Fibroblast of peridontal ligament (primary cell): ENCODE measurements around the gene PBX4.
"Not testable (repeated sequence)": the region's sequence is repeated elsewhere in the genome, so short reads cannot be mapped to it uniquely, and the experiment has no call there.

ENCODE experiments used
- DNase-seq: peaks from one replicate; pipeline ENCODE4 v3.0.0-alpha.2; 2010; ENCODE audit errors: extremely low read depth

PBX4 gene

DNA sequence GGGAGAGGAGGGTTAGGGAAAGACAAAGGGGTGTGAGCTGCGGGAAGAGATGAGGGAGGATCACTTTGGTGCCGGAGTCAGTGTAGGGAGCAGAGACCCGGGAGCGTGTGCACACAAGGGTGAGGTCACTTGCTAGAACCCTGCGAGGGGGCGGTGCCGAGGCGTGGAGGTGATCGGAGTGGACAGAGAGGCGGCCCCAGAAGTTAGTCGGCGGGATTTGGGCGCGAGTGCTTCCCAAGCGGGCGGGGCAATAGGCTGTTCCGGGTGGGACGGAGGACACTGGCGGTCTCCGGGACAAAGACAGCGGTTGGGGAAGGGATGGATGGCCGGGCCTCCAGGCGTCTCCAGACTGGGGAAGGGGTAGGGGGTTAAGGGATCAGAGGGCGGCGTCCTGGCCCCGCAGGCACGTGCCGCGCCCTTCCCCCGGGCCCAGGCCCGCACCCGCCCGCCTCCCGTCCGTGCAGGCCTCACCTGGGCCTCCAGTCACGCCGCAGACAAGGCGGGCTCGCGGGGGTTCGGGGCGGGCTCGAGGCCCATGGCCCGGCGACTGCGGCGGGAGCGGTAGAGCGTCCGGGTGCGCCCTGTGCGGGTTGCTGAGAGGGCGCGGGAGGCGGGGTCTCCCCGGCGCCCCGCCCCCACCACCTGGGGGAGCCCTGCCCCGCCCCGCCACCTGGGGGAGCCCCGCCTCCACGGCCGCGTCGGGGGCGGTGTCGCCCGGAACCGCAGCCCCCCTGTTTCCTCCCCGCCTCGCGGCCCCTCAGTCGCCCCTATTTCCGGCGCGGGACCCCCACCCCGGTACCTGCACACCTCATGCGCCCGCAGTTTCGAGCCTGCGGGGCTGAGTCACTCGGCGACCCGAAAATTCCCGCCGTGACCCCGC, 9.4 kb upstream of the PBX4 start, which contains the start of gene LPAR2:
LPAR2 (minus strand) TSS at position 600 of the 880 bp plus-strand sequence. CDS start 945 bp downstream, outside the sequence.
- no peak for DNase-seq

DNA sequence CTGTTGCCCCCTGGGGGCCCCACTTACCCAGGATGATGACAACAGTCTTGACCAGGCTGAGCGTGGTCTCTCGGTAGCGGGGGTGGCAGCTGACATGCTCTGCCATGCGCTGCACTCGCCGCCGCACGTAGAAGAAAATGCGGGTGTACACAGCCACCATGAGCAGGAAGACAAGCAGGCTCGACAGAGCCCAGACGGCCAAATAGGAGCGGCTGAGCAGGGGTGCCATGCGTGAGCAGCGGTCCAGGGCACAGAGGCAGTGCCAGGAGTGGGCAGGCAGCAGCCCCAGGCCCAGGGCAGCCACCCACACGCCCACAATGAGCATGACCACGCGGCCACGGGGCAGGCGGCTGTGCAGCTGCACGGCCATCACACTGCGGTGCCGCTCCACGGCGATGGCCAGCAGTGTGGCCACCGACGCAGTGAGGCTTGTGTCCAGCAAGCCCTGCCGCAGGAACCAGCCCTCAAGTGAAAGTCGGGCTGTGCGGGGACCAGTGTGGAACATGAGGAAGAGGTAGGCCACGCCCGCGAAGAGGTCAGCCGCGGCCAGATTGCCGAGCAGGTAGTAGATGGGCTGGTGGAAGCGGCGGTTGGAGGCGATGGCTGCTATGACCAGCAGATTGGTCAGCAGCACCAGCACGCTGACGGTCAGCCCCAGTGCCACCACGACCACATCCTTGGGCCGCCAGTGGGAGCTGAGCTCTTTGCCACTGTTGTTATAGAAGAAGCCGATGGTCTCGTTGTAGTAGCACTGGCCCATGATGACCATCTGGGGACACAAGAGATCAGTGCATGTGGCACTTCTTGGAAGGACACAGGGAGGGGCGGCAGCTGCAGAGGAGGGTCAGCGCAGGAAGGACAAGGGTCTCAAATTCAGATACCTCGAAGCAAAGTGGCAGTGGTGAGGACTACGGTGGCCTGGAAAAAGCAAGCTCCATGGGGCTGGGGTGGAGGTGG, 8.3 kb upstream of the PBX4 start:
- no peak for DNase-seq

DNA sequence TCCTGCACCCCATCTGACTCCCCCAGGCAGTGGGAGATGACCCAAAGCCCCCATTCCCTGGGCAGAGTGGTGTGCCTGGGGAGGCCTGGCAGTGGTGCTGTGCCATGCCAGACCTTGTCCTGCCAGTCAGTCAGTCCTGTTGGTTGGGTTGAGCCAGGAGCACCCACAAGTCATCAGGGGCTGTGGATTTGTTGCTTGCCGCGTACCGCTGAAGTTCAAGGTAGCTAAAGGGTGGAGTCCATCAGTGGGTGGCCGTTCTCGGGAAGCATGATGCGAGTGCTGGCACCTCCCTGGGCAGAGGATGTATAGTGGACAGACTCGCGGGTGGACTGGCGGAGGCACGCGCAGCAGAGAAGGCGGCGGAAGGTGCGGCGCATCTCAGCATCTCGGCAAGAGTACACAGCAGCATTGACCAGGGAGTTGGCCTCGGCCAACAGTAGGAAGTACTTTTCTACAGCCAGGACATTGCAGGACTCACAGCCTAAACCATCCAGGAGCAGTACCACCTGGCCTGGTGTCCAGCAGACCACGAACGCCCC, 5.6 kb upstream of the PBX4 start:
- no peak for DNase-seq

DNA sequence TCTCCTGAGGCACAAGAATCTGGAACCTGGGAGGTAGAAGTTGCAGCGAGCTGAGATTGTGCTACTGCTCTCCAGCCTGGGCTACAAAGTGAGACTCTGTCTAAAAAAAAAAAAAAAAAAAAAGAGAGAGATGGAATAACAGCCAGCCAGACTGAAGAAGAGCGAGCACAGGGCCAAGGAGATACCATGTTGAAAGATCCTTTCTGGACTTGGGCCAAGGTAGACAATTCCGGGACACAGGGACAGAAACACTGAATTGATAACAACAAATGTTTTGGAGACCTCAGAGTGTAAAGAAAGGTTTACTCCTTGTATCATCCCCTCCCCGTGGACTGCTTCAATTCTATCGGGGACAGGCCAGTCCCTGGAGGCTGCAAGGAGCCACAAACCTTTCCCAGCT, 4.9 kb upstream of the PBX4 start:
- DNase-seq, result no peak

GRCh38 chr19:19619849-19620210, 1.3 kb upstream of the PBX4 start:
- DNase-seq, result no peak

GRCh38 chr19:19619181-19619848, 828 bp upstream of the PBX4 start:
- no peak for DNase-seq

- DNase-seq, result no peak
These were observed 3.4 kb downstream of the PBX4 start for GRCh38 chr19:19615086-19615485.

- no peak for DNase-seq
These were observed 5.0 kb downstream of the PBX4 start for GRCh38 chr19:19613506-19613905.

DNA sequence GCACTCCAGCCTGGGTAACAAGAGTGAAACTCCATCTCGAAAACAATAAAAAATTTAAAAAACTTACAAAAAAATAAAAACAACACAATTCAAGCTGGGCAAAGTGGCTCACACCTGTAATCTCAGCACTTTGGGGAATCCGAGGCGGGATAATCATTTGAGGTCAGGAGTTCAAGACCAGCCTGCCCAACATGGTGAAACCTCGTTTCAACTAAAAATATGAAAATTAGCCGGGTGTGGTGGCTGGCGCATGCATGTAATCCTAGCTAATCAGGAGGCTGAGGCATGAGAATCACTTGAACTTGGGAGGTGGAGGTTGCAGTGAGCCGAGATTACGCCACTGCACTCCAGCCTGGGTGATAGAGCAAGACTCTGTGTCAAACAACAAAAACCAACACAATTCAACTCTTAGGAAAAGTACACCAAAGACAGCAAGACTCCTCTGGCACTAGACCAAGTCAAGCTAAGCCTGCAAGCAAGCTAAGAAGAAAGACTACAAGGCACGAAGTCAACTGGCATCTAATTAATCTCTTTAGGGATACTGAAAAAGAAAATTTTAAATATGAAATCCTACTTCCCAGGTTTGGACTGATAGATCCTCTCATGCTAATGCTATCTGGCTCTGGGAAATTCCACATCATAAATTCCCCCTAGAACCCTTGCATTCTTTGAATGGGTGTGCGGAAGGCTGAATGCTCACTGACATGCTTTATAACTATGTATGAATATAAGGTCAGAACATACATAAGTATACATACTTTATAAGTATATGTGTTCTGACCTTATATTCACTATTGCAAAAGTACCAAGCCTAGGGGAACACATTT, 7.9 kb downstream of the PBX4 start:
- no peak for DNase-seq

DNA sequence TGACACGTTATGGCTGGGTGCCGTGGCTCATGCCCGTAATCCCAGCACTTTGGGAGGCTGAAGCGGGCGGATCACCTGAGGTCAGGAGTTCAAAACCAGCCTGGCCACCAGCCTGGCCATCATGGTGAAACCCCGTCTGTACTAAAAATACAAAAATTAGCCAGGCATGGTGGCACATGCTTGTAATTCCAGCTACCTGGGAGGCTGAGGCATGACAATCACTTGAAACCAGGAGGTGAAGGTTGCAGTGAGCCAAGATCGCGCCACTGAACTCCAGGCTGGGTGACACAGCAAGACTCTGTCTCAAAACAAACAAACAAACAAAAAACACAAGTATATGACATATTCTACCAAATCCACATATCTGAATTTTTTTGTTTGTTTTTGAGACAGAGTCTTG, 11.8 kb downstream of the PBX4 start:
- not testable (repeated sequence) for DNase-seq

DNA sequence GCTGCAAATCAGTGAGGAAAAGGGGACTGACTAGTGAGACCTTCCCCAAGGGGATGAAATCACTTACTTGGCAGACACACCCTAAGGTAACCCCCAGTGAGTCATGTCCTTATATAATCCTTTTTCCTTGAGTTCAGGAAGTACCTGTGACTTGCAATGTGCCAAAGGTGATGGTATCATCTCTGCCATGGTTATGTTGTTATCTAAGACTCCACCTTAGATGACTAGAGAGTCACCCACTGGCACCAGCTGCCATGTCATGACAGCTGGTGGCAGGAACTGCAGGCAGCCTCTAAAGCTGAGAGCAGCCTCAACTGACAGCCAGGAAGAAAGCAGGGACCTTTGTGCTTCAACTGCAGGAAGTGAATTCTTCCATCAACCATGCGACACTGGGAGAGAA, 12.5 kb downstream of the PBX4 start:
- DNase-seq, result no peak

- DNase-seq, result no peak
These were observed 15.7 kb downstream of the PBX4 start for GRCh38 chr19:19602713-19603324.

DNA sequence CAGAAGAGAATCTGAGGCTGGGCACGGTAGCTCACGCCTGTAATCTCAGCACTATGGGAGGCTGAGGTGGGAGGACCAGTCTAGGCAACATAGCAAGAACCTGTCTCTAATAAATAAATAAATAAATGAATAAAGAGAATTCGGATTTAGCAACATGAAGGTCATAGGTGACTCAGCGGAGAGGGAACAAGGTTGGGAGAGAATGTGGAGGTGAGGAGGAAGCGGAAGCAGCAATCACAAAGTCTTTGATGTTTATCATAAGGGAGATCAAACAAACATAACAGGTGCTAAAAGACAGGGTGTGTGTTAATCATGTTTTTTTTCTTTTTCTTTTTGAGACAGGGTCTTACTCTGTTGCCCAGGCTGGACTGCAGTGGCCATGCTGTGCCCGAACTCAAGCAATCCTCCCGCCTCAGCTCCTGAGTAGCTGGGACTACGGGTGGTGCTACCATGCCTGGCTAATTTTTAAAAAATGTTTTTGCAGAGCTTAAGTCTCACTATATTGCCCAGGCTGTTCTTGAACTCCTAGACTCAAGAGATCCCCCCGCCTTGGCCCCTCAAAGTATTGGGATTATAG, 16.3 kb downstream of the PBX4 start:
- no peak for DNase-seq

GRCh38 chr19:19600793-19601330, 17.6 kb downstream of the PBX4 start:
- no peak for DNase-seq

DNA sequence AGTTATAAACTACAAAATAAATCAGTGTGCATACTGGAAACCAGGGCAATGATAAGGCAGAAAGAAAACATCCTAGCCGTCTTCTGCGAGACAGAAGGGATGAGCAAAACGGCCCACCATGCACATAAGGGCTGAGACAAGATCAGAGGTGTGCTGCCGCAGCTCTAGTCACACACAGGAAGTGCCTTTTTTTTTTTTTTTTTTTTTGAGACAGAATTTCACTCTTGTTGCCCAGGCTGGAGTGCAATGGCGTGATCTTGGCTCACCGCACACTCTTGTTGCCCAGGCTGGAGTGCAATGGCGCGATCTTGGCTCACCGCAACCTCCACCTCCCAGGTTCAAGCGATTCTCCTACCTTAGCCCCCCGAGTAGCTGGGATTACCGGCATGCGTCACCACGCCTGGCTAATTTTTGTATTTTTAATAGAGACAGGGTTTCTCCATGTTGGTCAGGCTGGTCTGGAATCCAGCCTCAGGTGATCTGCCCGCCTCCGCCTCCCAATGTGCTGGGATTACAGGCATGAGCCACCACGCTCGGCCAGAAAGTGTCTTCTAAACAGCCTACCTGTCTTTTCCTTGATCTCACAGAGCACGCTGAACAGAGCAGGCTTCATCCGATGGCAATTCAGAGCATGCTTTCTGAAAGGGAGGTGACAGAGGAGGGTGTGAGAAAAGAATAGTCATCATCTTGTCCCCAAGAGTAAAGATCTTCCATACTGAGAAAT, 19.6 kb downstream of the PBX4 start:
- DNase-seq, result not testable (repeated sequence)

- no peak for DNase-seq
These were observed 20.6 kb downstream of the PBX4 start for GRCh38 chr19:19597809-19598306.

- DNase-seq, result peak; percentile 27
These were observed 23.3 kb downstream of the PBX4 start for GRCh38 chr19:19595171-19595701.

GRCh38 chr19:19594381-19594780, 24.1 kb downstream of the PBX4 start:
- no peak for DNase-seq

DNA sequence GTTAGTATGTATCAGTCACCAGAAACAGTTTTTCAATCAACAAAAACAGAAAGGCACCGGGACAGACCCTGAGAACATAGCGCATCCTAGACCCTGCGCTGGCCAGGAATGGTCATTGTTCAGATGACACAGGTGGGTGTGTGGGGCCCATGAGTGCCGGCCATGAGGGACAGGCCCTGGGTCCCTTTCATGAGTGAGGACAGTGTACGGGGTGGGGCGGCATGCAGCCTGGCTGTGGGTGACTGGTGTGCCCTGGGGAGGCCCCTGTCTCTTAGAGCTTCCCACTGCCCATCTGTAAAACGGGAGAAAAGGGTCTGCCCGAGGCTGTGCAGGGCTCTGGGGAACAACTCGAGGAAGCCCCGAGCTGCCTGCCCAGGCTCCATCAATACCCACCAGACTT, 25.8 kb downstream of the PBX4 start:
- DNase-seq, result no peak
